SW480 (cell line): Measurements from ENCODE around the gene ZDHHC17.

Experiments
- DNase-seq: peaks from one replicate; pipeline ENCODE4 v3.0.0-alpha.2; 2016; ENCODE audit warnings: low spot score

ZDHHC17 gene

GRCh38 chr12:76878899-76879709 is 115.2 kb downstream of the ZDHHC17 start, which contains the start of gene CSRP2:
TSS of gene CSRP2 (minus strand) at chr12:76879019. CDS start at chr12:76866260, 12,759 bp downstream.
- peak; percentile 81 for DNase-seq

- no peak for DNase-seq
Measured at GRCh38 chr12:76879710-76880518, 116.0 kb downstream of the ZDHHC17 start.

- no peak for DNase-seq
Measured at GRCh38 chr12:76880519-76881023, 116.7 kb downstream of the ZDHHC17 start.

- no peak for DNase-seq
Measured at GRCh38 chr12:76881142-76881541, 117.2 kb downstream of the ZDHHC17 start.

- no peak for DNase-seq
Measured at GRCh38 chr12:76882367-76882766, 118.5 kb downstream of the ZDHHC17 start.

GRCh38 chr12:76883151-76883550 is 119.2 kb downstream of the ZDHHC17 start:
- DNase-seq, result no peak

- DNase-seq, result no peak
Measured at GRCh38 chr12:76883811-76884210, 119.9 kb downstream of the ZDHHC17 start.

- DNase-seq, result no peak
Measured at GRCh38 chr12:76888775-76889174, 124.9 kb downstream of the ZDHHC17 start.

GRCh38 chr12:76890151-76891143 is 126.5 kb downstream of the ZDHHC17 start:
- DNase-seq, result peak; percentile 64

GRCh38 chr12:76891609-76892008 is 127.7 kb downstream of the ZDHHC17 start:
- DNase-seq, result no peak

GRCh38 chr12:76895796-76896195 is 131.9 kb downstream of the ZDHHC17 start:
- no peak for DNase-seq

- DNase-seq, result no peak
Measured at GRCh38 chr12:76896274-76896673, 132.4 kb downstream of the ZDHHC17 start.

- DNase-seq, result no peak
Measured at GRCh38 chr12:76898442-76898841, 134.5 kb downstream of the ZDHHC17 start.

- no peak for DNase-seq
Measured at GRCh38 chr12:76899522-76899921, 135.6 kb downstream of the ZDHHC17 start.

GRCh38 chr12:76901628-76902380 is 137.9 kb downstream of the ZDHHC17 start:
- no peak for DNase-seq
